ENCODE data around the gene LAPTM5. TPM values are rescaled to one million over a fixed set of nuclear protein-coding genes. Genes with fewer than 3 reads are reported as not detected.

The LAPTM5 gene
- total RNA-seq, 1 experiment from 2014 or later: 1.5 TPM

DNA sequence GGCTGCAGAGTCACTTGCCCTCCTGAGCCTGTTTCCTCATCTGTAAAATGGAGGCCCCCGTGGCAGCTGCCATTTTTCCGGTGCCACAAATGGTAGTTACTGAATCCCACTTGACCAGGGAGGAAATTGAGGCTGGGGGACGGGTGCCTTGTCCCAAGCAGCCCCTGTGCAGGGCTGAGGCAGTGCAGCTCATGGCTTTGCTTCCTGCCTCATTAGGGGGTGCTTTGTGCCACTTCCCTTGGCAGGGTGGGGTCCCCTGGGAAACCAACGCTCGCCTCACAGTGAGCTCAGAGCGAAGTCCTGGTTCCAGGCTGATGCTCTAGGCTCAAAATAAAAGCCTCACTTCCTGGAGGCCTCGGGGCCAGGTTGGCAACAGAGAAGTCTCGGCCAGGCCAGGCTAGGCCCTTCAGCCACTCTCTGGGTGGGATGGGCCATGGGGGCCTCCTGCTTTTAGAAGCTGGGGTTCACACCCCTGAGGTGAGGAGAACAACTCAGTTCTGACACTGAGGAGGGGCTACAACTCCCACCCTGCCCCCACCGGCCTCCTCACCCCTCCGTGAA lies 6.8 kb downstream of the LAPTM5 start (continued):
- TF ChIP-seq ZNF274 (IDR thresholded peaks at IDR 0.05; ENCODE audit: low read depth, low read length): no peak
- TF ChIP-seq REST (IDR thresholded peaks at IDR 0.05; ENCODE audit: low read depth): no peak
- TF ChIP-seq YY1 (IDR thresholded peaks at IDR 0.05; ENCODE audit: extremely low read depth, insufficient replicate concordance, low read depth, low read length): no peak
- TF ChIP-seq RAD21 (IDR thresholded peaks at IDR 0.05; ENCODE audit: low read depth): no peak
- no peak for TF ChIP-seq POLR2AphosphoS5 (IDR thresholded peaks at IDR 0.05; ENCODE audit: low read depth, low read length)
- TF ChIP-seq MAX (IDR thresholded peaks at IDR 0.05): no peak

DNA sequence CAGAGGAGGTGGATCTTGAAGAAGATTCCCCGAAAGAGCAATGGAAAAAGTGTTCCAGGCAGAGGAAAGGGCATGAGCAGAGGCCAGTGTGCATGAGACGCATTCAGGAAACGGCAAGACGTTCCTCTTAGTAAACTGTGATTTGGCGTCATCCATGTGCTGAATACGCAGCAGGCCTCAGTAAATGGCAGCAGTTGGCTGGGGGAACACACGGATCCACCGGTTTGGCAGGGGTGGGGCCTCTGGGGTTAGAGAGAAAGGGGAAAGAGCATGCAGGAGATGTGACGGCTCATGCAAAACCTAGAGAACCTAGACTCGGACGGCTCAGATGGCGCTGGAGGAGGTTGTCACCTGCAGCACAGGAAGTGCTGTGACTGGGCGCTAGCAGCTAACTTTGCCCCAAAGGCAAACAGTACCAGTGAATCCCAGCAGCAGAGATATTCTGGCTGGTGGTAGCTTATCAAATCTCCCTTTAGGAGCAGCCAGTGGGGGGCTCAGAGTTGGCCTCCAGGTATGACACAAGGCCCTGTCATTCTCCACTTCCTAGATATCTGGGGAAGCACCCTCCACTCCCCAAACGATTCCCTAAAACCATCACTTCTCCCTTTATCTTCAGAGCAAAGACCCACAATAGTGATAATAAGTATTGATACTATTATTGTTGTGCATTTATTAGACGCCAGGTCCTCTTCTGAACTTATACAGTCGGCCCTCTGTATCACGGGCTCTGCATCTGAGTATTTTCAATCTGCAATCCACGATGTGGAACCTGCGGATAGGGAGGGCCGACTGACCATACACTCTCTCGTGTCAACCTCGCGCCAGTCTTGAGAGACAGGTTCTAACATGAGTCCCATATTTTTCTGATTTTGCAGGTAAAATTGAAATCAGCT lies 7.6 kb downstream of the LAPTM5 start:
- H3K9me2 ChIP-seq (ENCODE audit: insufficient read depth): no peaks in the 10 kb centered on the region
- H3K4me2 ChIP-seq (ENCODE audit: low read length): no peak overlapping the region
- DNase-seq (ENCODE audit: low read depth, low spot score) (no peak), ATAC-seq (no peak)
- H3K27me3 ChIP-seq (ENCODE audit: insufficient read depth, low read length): no peaks in the 10 kb centered on the region
- H3K79me2 ChIP-seq (ENCODE audit: insufficient read depth, low read length): no peaks in the 10 kb centered on the region
- no peak overlapping the region for H3K9ac ChIP-seq (ENCODE audit: low read length)
- no peaks in the 10 kb centered on the region for H4K20me1 ChIP-seq (ENCODE audit: insufficient read depth)
- ChIA-PET RAD21 (ENCODE audit: low non-redundant PET in 1 of 2, low total read pairs in 2 of 2, uncharacterized antibody in 2 of 2, unreplicated experiment in 2 of 2) (no interaction called here), POLR2A (no interaction called here), CTCF (interaction anchor here (1.2 kb wide), 2 partner anchors 30 kb away, joined by 3 to 4 read pairs; no protein-coding TSS in a partner anchor)
- intact Hi-C loops (cut with micrococcal nuclease): no loop called here
- H3K27ac ChIP-seq (ENCODE audit: low read depth, low read length): no peak overlapping the region
- no peaks in the 10 kb centered on the region for H3K9me3 ChIP-seq (ENCODE audit: control insufficient read depth in 1 of 2, insufficient read depth in 1 of 2, low read depth in 1 of 2, low read length in 2 of 2)
- no peak overlapping the region for H3K4me3 ChIP-seq (replicated peaks in 1 of 2; ENCODE audit: low read depth in 1 of 2, low read length in 2 of 2)
- H2AFZ ChIP-seq (ENCODE audit: low read depth, low read length, poor library complexity, severe bottlenecking): no peak overlapping the region
- H3K4me1 ChIP-seq (ENCODE audit: control insufficient read depth in 1 of 2, insufficient read depth in 2 of 2, low read length in 2 of 2): peaks cover 2 to 13% of the 10 kb centered on the region in 2 experiments; a peak in 3 of 4 replicates
- BruUV-seq (replicated peaks): no TSS peak
- H3K36me3 ChIP-seq (ENCODE audit: control insufficient read depth in 1 of 2, insufficient read depth in 2 of 2, low read length in 2 of 2): no peaks in the 10 kb centered on the region
- TF ChIP-seq POLR2A (IDR thresholded peaks at IDR 0.05; ENCODE audit: borderline replicate concordance, extremely low read depth, insufficient read depth, insufficient read length) (no peak), SP1 (IDR thresholded peaks at IDR 0.05; ENCODE audit: low read depth) (no peak), TCF7L2 (IDR thresholded peaks at IDR 0.05; ENCODE audit: borderline replicate concordance, extremely low read depth, insufficient read depth, insufficient read length) (no peak), ZFX (IDR thresholded peaks at IDR 0.05) (no peak), SIN3A (IDR thresholded peaks at IDR 0.05; ENCODE audit: low read depth) (no peak), CBX3 (IDR thresholded peaks at IDR 0.05; ENCODE audit: low read depth) (no peak), EZH2phosphoT487 (IDR thresholded peaks at IDR 0.05; ENCODE audit: borderline replicate concordance) (no peak), CEBPB (IDR thresholded peaks at IDR 0.05; ENCODE audit: low read depth) (no peak)
- TF ChIP-seq, protein P1, sequence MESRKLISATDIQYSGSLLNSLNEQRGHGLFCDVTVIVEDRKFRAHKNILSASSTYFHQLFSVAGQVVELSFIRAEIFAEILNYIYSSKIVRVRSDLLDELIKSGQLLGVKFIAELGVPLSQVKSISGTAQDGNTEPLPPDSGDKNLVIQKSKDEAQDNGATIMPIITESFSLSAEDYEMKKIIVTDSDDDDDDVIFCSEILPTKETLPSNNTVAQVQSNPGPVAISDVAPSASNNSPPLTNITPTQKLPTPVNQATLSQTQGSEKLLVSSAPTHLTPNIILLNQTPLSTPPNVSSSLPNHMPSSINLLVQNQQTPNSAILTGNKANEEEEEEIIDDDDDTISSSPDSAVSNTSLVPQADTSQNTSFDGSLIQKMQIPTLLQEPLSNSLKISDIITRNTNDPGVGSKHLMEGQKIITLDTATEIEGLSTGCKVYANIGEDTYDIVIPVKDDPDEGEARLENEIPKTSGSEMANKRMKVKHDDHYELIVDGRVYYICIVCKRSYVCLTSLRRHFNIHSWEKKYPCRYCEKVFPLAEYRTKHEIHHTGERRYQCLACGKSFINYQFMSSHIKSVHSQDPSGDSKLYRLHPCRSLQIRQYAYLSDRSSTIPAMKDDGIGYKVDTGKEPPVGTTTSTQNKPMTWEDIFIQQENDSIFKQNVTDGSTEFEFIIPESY (IDR thresholded peaks at IDR 0.05; ENCODE audit: extremely low read depth, insufficient replicate concordance, low read length): no peak

Data from HCT116 (cell line).